Testis (tissue), 3 donors: ENCODE measurements around the gene RBM6. TPM values are rescaled to one million over a fixed set of nuclear protein-coding genes. Genes with fewer than 3 reads are reported as not detected.
"Not testable (repeated sequence)": the region's sequence is repeated elsewhere in the genome, so short reads cannot be mapped to it uniquely, and the experiment has no call there.

Experiments
- DNase-seq: peaks from one replicate; pipeline ENCODE4 v3.0.0-alpha.2; 2019
- H3K27ac ChIP-seq, 2 donors: fragments of 200-600 bp; sonication (generic); one replicate each; pipeline ENCODE4 v1.5.1; 2019
- H3K27me3 ChIP-seq: fragments of 200-600 bp; sonication (generic); one replicate; pipeline ENCODE4 v1.5.1; 2019
- H3K36me3 ChIP-seq: fragments of 200-600 bp; sonication (generic); one replicate; pipeline ENCODE4 v1.5.1; 2017; ENCODE audit warnings: low read depth; ENCODE audit errors: missing control alignments
- H3K4me1 ChIP-seq: fragments of 200-600 bp; sonication (generic); one replicate; pipeline ENCODE4 v1.5.1; 2019
- H3K4me3 ChIP-seq, 2 donors: fragments of 200-600 bp; sonication (generic); one replicate each; pipeline ENCODE4 v1.5.1; 2017 to 2019
- H3K9me3 ChIP-seq: fragments of 200-600 bp; sonication (generic); one replicate; pipeline ENCODE4 v1.5.1; 2017
- POLR2A ChIP-seq: fragments of 450-650 bp; IDR thresholded peaks from one replicate; pipeline ENCODE4 v1.6.1; 2017; ENCODE audit warnings: antibody characterized with exemption, mild to moderate bottlenecking, moderate library complexity
- WGBS, 2 donors: methylation state at CpG; one replicate each; pipeline ENCODE4 v1.1.5; 2018; 5-methylcytosine and 5-hydroxymethylcytosine counted together
- intact Hi-C: fragments of 100-400 bp; cut with DNase I; formaldehyde crosslinking; loops from one replicate; pipeline ENCODE4 v1.15.1; 2023; ENCODE audit warnings: low total_unique reads
- polyA plus RNA-seq: library from polyadenylated mRNA; stranded (reverse); fragments of 350-450 nt; fragmentation: Illumina TruSeq; extraction: RNeasy Lipid Tissue Mini Kit (QIAGEN cat#74804); gene quantifications from one replicate; pipeline ENCODE4 v1.2.3, GENCODE V29; 2014; ENCODE audit warnings: low read depth, low replicate concordance; ENCODE audit not compliant: insufficient read depth
- total RNA-seq, 2 donors: library from RNA; depleted of rRNA; stranded (reverse); fragments of >200 nt; gene quantifications; one replicate each; pipeline ENCODE4 v1.2.3, GENCODE V29; 2016
- TF ChIP-seq, protein P1 (sequence below), 3 experiments: fragments of 450-650 bp in 2 of 3; fragments of 200-600 bp in 1 of 3; sonication (generic) in 1 of 3; IDR thresholded peaks; one replicate each; pipeline ENCODE4 v1.5.1; 2016 to 2019; ENCODE audit warnings: antibody characterized with exemption in 3 of 3, mild to moderate bottlenecking in 2 of 3, moderate library complexity in 1 of 3

RBM6 gene
- total and polyA plus RNA-seq, 3 donors from 2014 or later, result 104 to 229 (median 212) TPM

DNA sequence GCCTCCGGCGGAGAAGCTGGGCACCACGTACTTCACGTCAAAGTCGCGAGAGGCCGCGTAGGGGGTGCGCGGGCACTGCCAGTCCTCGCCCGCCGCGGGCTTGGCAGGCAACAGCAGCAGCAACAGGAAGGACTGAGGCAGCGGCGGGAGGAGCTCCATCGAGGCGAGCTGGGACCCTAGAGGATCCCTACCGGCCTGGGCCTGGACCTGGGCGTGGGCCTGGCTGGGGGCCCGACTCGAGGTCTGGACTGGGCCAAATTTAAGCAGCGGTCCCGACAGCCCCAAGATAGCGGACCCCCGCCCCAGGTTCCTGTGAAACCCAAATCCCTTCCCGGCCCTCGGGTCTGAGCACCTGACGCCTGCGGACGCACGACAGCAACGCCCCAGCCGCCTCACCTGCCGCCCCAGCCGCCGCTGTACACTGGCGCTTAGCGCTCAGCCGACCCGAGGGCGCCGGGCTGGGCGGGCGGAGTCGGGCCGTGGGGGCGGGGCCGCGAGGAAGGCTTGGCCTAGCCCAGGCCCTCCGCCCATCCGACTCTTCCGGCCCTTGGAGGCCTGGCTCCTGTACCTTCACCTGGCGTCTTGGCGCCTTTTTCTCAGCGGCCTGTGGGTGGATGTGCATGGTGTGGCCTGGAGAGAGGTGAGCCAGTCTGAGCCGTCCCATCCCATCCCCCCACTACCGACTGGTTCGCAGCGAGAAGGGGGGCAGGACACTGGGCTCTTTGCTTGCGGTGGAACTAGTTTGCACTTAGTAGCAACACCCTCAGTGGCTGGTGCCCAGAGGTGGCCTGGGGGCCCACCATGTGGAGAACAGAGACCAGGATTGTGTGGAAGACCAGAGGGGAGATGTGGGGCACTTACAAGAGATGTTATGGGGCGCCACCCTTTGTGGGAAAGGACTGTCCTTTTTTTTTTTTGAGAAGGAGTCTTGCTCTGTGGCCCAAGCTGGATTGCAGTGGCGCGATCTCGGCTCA, 36.2 kb upstream of the RBM6 start, which contains the start of gene MST1R:
Gene MST1R (minus strand): TSS at position 423 of the 974 bp plus-strand sequence. CDS start 264 bp downstream, at position 159.
- Histone ChIP-seq H3K36me3 (no peaks in the 10 kb centered on the region), H3K27me3 (no peaks in the 10 kb centered on the region), H3K9me3 (no peaks in the 10 kb centered on the region), H3K4me1 (peaks cover 5% of the 10 kb centered on the region), H3K27ac (no peak within 1 kb of the TSS), H3K4me3 (peak within 1 kb of the TSS in 1 of 2 donors; percentile 30)
- DNase-seq, result peak; percentile 51
- TF ChIP-seq, protein P1, sequence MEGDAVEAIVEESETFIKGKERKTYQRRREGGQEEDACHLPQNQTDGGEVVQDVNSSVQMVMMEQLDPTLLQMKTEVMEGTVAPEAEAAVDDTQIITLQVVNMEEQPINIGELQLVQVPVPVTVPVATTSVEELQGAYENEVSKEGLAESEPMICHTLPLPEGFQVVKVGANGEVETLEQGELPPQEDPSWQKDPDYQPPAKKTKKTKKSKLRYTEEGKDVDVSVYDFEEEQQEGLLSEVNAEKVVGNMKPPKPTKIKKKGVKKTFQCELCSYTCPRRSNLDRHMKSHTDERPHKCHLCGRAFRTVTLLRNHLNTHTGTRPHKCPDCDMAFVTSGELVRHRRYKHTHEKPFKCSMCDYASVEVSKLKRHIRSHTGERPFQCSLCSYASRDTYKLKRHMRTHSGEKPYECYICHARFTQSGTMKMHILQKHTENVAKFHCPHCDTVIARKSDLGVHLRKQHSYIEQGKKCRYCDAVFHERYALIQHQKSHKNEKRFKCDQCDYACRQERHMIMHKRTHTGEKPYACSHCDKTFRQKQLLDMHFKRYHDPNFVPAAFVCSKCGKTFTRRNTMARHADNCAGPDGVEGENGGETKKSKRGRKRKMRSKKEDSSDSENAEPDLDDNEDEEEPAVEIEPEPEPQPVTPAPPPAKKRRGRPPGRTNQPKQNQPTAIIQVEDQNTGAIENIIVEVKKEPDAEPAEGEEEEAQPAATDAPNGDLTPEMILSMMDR (IDR thresholded peaks at IDR 0.05), result no peak
- TF ChIP-seq POLR2A, result no peak
- intact Hi-C loops, result no loop called here
- 44 to 62% methylated on average over 26 to 65 of the region's 65 CpGs for WGBS, 2 donors

DNA sequence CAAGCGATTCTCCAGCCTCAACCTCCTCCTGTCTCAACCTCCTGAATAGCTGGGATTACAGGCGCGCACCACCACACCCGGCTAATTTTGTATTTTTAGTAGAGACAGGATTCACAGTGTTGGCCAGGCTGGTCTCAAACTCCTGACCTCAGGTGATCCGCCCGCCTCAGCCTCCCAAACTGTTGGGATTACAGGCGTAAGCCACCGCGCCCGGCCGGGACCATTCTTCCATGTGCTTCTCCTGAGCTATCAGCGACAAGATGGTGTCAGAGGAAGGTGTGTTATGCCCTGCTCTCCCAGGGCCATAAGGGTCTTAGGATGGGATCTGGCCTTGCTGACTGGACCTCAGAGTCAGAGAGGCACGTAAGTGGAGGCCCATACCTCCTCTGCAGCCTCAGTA, 35.5 kb upstream of the RBM6 start:
- H3K27me3 ChIP-seq, H3K36me3 ChIP-seq, H3K4me1 ChIP-seq, intact Hi-C loops, H3K27ac ChIP-seq, H3K9me3 ChIP-seq, DNase-seq: not testable (repeated sequence)
- H3K4me3 ChIP-seq, result peak overlapping the region in 1 of 2 donors; percentile 30
- 85 to 92% methylated on average over 13 of the region's 13 CpGs for WGBS, 2 donors

DNA sequence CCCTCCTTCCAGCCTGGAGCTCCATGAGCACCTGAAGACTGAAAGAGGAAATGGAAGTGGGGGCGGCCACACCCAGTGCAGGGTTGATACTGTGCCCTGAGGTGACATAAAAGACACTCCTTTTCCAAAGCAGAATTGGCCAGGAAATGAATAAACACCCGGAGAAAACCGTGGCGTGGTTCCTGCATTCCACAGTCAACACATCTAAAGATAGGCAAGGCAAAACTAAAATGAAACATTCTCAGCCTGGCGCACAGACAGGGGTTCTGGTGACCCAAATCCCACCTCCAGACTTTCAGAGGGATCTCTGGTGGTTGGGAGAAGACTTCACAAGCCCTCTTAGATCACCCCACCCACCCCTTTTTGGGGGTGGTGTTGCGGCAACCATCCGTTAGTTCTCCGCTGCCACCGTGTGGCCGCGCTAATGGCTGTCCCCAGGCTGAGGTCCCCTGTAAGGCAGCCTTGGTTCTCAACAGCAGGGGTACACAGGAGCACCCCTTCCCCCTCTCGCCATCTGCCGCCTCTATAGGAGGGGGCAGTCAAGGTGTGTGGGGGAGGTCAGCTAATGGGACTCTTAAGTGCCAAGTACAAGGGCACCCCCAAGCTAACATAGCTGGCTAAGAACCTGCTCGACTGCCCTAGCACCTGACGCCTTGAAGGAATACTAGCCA, 33.7 kb upstream of the RBM6 start:
- Histone ChIP-seq H3K27ac (no peak overlapping the region), H3K4me3 (no peak overlapping the region), H3K36me3 (no peaks in the 10 kb centered on the region), H3K4me1 (peaks cover 5% of the 10 kb centered on the region), H3K27me3 (no peaks in the 10 kb centered on the region), H3K9me3 (no peaks in the 10 kb centered on the region)
- 40 to 41% methylated on average over 15 of the region's 15 CpGs for WGBS, 2 donors
- TF ChIP-seq, protein P1 (IDR thresholded peaks at IDR 0.05), result peak; percentile 34 to 55 (median 51)
- TF ChIP-seq POLR2A, result no peak
- peak; percentile 50 for DNase-seq
- intact Hi-C loops, result no loop called here

DNA sequence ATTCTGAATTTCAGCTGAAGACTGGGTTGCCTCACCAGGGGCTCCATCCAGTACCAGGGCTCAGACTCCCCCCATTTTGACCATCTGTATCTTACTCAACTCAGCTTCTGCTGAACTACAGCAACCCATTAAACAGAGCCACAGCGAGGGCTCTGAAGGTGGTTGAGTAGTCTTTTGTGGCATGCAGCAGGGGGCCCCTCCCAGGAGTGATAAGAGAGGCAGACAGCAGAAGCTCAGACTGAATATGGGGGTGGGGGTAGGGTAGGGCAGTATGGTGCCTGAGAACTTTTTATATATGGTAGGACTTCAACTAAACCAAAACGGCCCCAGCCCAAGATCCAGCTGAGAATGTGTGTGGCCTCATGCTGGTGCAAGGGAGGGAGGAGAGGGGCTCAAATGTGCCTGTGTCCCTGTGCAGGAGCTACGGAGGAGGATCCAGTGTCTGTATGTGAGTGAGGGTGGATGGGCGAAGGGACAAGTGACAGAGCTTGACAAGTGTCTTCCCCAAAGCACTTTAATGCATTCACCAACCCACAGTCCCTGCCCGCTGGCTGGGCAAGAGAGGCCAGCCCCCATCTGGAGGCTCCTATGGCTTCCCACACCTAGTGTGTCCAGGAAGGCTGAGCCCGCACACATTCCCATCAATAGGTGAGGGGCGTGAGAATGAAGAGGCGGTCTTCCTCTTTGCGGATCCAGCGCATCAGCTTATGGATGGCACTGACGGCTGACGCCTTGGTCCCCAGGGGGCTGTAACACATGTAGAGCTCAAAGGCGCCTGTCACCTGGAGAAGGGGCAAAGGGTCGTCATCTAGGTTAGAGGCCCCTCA, 31.4 kb upstream of the RBM6 start:
- Histone ChIP-seq H3K9me3 (no peaks in the 10 kb centered on the region), H3K36me3 (no peaks in the 10 kb centered on the region), H3K4me3 (no peak overlapping the region), H3K27me3 (no peaks in the 10 kb centered on the region), H3K27ac (no peak overlapping the region), H3K4me1 (peaks cover 5% of the 10 kb centered on the region)
- intact Hi-C loops, result no loop called here
- 91 to 93% methylated on average over 11 to 13 of the region's 14 CpGs for WGBS, 2 donors
- DNase-seq, result no peak
- TF ChIP-seq POLR2A, result no peak
- TF ChIP-seq, protein P1 (IDR thresholded peaks at IDR 0.05), result no peak
